Gastroesophageal sphincter (tissue), 4 donors: Measurements from ENCODE around the gene TNFRSF4. TPM values are rescaled to one million over a fixed set of nuclear protein-coding genes. Genes with fewer than 3 reads are reported as not detected.
"Not testable (repeated sequence)": the region's sequence is repeated elsewhere in the genome, so short reads cannot be mapped to it uniquely, and the experiment has no call there.

Experiments used
- ATAC-seq: fragments of 150-250 bp; one replicate; pipeline ENCODE4 v1.9.1; 2016; ENCODE audit warnings: mild to moderate bottlenecking, moderate library complexity
- H3K27ac ChIP-seq, 4 donors: fragments of 200-600 bp; sonication (generic) in 3 of 4; 1 replicate in 3 of 4; 2 replicates in 1 of 4; pipeline ENCODE4 v1.5.1; 2016 to 2019
- H3K27me3 ChIP-seq: fragments of 200-600 bp; sonication (generic); one replicate; pipeline ENCODE4 v1.5.1; 2019
- H3K36me3 ChIP-seq, 2 donors: fragments of 200-600 bp; sonication (generic); one replicate each; pipeline ENCODE4 v1.5.1; 2019; ENCODE audit warnings: control low read depth in 1 of 2
- H3K4me1 ChIP-seq, 3 donors: fragments of 200-600 bp; sonication (generic); 1 replicate in 2 of 3; 2 replicates in 1 of 3; pipeline ENCODE4 v1.5.1; 2016 to 2019; ENCODE audit warnings: control low read depth in 2 of 3
- H3K4me3 ChIP-seq, 2 donors: fragments of 200-600 bp; sonication (generic); one replicate each; pipeline ENCODE4 v1.5.1; 2019; ENCODE audit warnings: mild to moderate bottlenecking in 1 of 2, moderate library complexity in 1 of 2
- H3K9me3 ChIP-seq, 3 donors: fragments of 200-600 bp; sonication (generic); one replicate each; pipeline ENCODE4 v1.5.1; 2017 to 2019; ENCODE audit warnings: control low read depth in 2 of 3
- EP300 ChIP-seq: sonication (generic); formaldehyde crosslinking; IDR thresholded peaks from one replicate; pipeline ENCODE4 v1.6.1; 2017; ENCODE audit warnings: antibody characterized with exemption, mild to moderate bottlenecking
- POLR2A ChIP-seq, 2 donors: fragments of 450-650 bp; IDR thresholded peaks; one replicate each; pipeline ENCODE4 v1.6.1; 2017; ENCODE audit warnings: antibody characterized with exemption in 2 of 2, mild to moderate bottlenecking in 2 of 2, moderate library complexity in 1 of 2
- POLR2AphosphoS5 ChIP-seq: sonication (generic); formaldehyde crosslinking; IDR thresholded peaks from one replicate; pipeline ENCODE4 v1.6.1; 2017; ENCODE audit warnings: antibody characterized with exemption
- WGBS, 2 donors: methylation state at CpG; one replicate each; pipeline ENCODE4 v1.1.5; 2018; ENCODE audit warnings: low coverage in 1 of 2; 5-methylcytosine and 5-hydroxymethylcytosine counted together
- total RNA-seq, 4 donors: library from RNA; depleted of rRNA; stranded (reverse); fragments of >200 nt; gene quantifications; one replicate each; pipeline ENCODE4 v1.1.0, GENCODE V29; 2016
- TF ChIP-seq, protein P1 (sequence below), 4 experiments: fragments of 200-600 bp in 2 of 4; fragments of 450-650 bp in 2 of 4; sonication (generic) in 1 of 4; IDR thresholded peaks; one replicate each; pipeline ENCODE4 v1.5.1; 2017 to 2019; ENCODE audit warnings: antibody characterized with exemption in 4 of 4, mild to moderate bottlenecking in 2 of 4, moderate library complexity in 2 of 4

The TNFRSF4 gene
- total RNA-seq, 4 donors from 2014 or later: 0.93 to 1.6 (median 1.3) TPM

GRCh38 chr1:1179346-1179982, 34.5 kb downstream of the TNFRSF4 start:
- no peak for ATAC-seq
- no peak for TF ChIP-seq POLR2A (IDR thresholded peaks at IDR 0.05)

GRCh38 chr1:1178794-1179331, 35.1 kb downstream of the TNFRSF4 start:
- Histone ChIP-seq H3K36me3 (no peaks in the 10 kb centered on the region), H3K9me3 (no peaks in the 10 kb centered on the region), H3K4me1 (peaks cover 0 to 6% (median 0%) of the 10 kb centered on the region in 3 donors), H3K27ac (no peak overlapping the region), H3K4me3 (no peak overlapping the region), H3K27me3 (peaks cover 94% of the 10 kb centered on the region)
- TF ChIP-seq, protein P1, sequence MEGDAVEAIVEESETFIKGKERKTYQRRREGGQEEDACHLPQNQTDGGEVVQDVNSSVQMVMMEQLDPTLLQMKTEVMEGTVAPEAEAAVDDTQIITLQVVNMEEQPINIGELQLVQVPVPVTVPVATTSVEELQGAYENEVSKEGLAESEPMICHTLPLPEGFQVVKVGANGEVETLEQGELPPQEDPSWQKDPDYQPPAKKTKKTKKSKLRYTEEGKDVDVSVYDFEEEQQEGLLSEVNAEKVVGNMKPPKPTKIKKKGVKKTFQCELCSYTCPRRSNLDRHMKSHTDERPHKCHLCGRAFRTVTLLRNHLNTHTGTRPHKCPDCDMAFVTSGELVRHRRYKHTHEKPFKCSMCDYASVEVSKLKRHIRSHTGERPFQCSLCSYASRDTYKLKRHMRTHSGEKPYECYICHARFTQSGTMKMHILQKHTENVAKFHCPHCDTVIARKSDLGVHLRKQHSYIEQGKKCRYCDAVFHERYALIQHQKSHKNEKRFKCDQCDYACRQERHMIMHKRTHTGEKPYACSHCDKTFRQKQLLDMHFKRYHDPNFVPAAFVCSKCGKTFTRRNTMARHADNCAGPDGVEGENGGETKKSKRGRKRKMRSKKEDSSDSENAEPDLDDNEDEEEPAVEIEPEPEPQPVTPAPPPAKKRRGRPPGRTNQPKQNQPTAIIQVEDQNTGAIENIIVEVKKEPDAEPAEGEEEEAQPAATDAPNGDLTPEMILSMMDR (IDR thresholded peaks at IDR 0.05): no peak
- TF ChIP-seq EP300 (no peak), POLR2AphosphoS5 (no peak), POLR2A (IDR thresholded peaks at IDR 0.05) (no peak)
- no peak for ATAC-seq
- no CpG with 5 or more reads among the region's 32 CpGs for WGBS, 2 donors

More at GRCh38 chr1:1179346-1179982, 34.5 kb downstream of the TNFRSF4 start:
- Histone ChIP-seq H3K36me3 (no peaks in the 10 kb centered on the region), H3K27me3 (peaks cover 88% of the 10 kb centered on the region), H3K27ac (no peak overlapping the region), H3K4me1 (peaks cover 0 to 4% (median 0%) of the 10 kb centered on the region in 3 donors), H3K4me3 (no peak overlapping the region), H3K9me3 (no peaks in the 10 kb centered on the region)
- WGBS, 2 donors: no CpG with 5 or more reads among the region's 25 CpGs

- no peak for ATAC-seq
- WGBS, 2 donors: 83% methylated on average over 8 of the region's 21 CpGs; no CpG with 5 or more reads in 1 of the 2 donors
- Histone ChIP-seq H3K4me3 (no peak overlapping the region), H3K27ac (no peak overlapping the region), H3K27me3 (peaks cover 100% of the 10 kb centered on the region), H3K9me3 (no peaks in the 10 kb centered on the region), H3K4me1 (peaks cover 0 to 11% (median 0%) of the 10 kb centered on the region in 3 donors), H3K36me3 (no peaks in the 10 kb centered on the region)
- TF ChIP-seq POLR2AphosphoS5: no peak
- TF ChIP-seq POLR2A (IDR thresholded peaks at IDR 0.05): no peak
- TF ChIP-seq EP300: no peak
- TF ChIP-seq, protein P1 (IDR thresholded peaks at IDR 0.05): no peak
These were observed 36.3 kb downstream of the TNFRSF4 start for GRCh38 chr1:1177452-1178206.

GRCh38 chr1:1176931-1177330, 37.0 kb downstream of the TNFRSF4 start:
- H3K27ac ChIP-seq: no peak overlapping the region
- 60 to 80% methylated on average over 1 to 4 of the region's 7 CpGs for WGBS, 2 donors
- no peak overlapping the region for H3K4me3 ChIP-seq
- no peaks in the 10 kb centered on the region for H3K36me3 ChIP-seq
- peaks cover 0 to 8% (median 0%) of the 10 kb centered on the region in 3 donors for H3K4me1 ChIP-seq
- H3K27me3 ChIP-seq: peaks cover 100% of the 10 kb centered on the region
- ATAC-seq: no peak
- H3K9me3 ChIP-seq: no peaks in the 10 kb centered on the region
- TF ChIP-seq, protein P1 (IDR thresholded peaks at IDR 0.05): no peak
- TF ChIP-seq POLR2A (IDR thresholded peaks at IDR 0.05): no peak
- no peak for TF ChIP-seq EP300
- no peak for TF ChIP-seq POLR2AphosphoS5

GRCh38 chr1:1176063-1176761, 37.7 kb downstream of the TNFRSF4 start:
- not testable (repeated sequence) for H3K9me3 ChIP-seq, H3K27ac ChIP-seq, H3K4me3 ChIP-seq, H3K4me1 ChIP-seq, ATAC-seq, H3K36me3 ChIP-seq
- WGBS, 2 donors: 15 to 24% methylated on average over 15 to 16 of the region's 22 CpGs
- peaks cover 100% of the 10 kb centered on the region for H3K27me3 ChIP-seq
